CD14-positive monocyte (primary cell): Measurements from ENCODE around the gene ASIC2. TPM values are rescaled to one million over a fixed set of nuclear protein-coding genes. Genes with fewer than 3 reads are reported as not detected.
A peak's percentile ranks its signal among the peaks of the same experiment; 100 is the strongest.

ENCODE experiments used
- DNase-seq, 3 donors: peaks; one replicate each; pipeline ENCODE4 v3.0.0-alpha.2; 2011 to 2022
- H2AFZ ChIP-seq: 2 replicates; pipeline ENCODE4 v1.6.0; 2012; ENCODE audit warnings: mild to moderate bottlenecking, low read depth, low read length, inconsistent platforms; ENCODE audit not compliant: insufficient read depth, poor library complexity, severe bottlenecking
- H3K27ac ChIP-seq, 2 donors: 1 replicate in 1 of 2; 2 replicates in 1 of 2; pipeline ENCODE4 v1.5.1; 2012 to 2013; ENCODE audit warnings: low read length in 2 of 2, control low read depth in 1 of 2, inconsistent platforms in 1 of 2, low read depth in 1 of 2, mild to moderate bottlenecking in 1 of 2
- H3K27me3 ChIP-seq, 2 donors: one replicate each; pipeline versions ENCODE4 v1.6.0 to v1.6.1; 2011 to 2013; ENCODE audit warnings: low read length in 2 of 2; ENCODE audit not compliant: control insufficient read depth in 2 of 2, insufficient read depth in 2 of 2
- H3K36me3 ChIP-seq, 2 donors: replicated peaks in 1 of 2; 1 replicate in 1 of 2; 2 replicates in 1 of 2; pipeline versions ENCODE4 v1.5.1 to v1.6.1; 2012 to 2013; ENCODE audit warnings: low read length in 2 of 2, control low read depth in 1 of 2, inconsistent platforms in 1 of 2, mild to moderate bottlenecking in 1 of 2; ENCODE audit not compliant: insufficient read depth in 2 of 2, control insufficient read depth in 1 of 2
- H3K4me1 ChIP-seq, 2 donors: 1 replicate in 1 of 2; 2 replicates in 1 of 2; pipeline versions ENCODE4 v1.5.1 to v1.6.1; 2012 to 2013; ENCODE audit warnings: low read length in 2 of 2, control low read depth in 1 of 2, inconsistent platforms in 1 of 2, mild to moderate bottlenecking in 1 of 2, moderate library complexity in 1 of 2; ENCODE audit not compliant: insufficient read depth in 2 of 2, control insufficient read depth in 1 of 2
- H3K4me2 ChIP-seq: replicated peaks from 2 replicates; pipeline ENCODE3; 2012; ENCODE audit warnings: low read length, moderate library complexity, mild to moderate bottlenecking; ENCODE audit not compliant: poor library complexity, severe bottlenecking; ENCODE audit errors: extremely low read depth
- H3K4me3 ChIP-seq, 3 experiments: fragments of 200-600 bp in 1 of 3; sonication (generic) in 1 of 3; replicated peaks in 1 of 3; 1 replicate in 2 of 3; 2 replicates in 1 of 3; pipeline ENCODE4 v1.5.1; 2011 to 2013; ENCODE audit warnings: low read length in 3 of 3, mild to moderate bottlenecking in 3 of 3, control low read depth in 2 of 3, low read depth in 2 of 3, inconsistent platforms in 1 of 3, moderate library complexity in 1 of 3
- H3K79me2 ChIP-seq: 2 replicates; pipeline ENCODE4 v1.6.0; 2012; ENCODE audit warnings: mild to moderate bottlenecking, control low read depth, inconsistent platforms, low read length, moderate library complexity; ENCODE audit not compliant: insufficient read depth
- H3K9ac ChIP-seq: 2 replicates; pipeline ENCODE4 v1.6.0; 2017; ENCODE audit warnings: low read length, mild to moderate bottlenecking; ENCODE audit not compliant: insufficient read depth, poor library complexity, severe bottlenecking
- H3K9me3 ChIP-seq, 2 donors: replicated peaks in 1 of 2; 1 replicate in 1 of 2; 2 replicates in 1 of 2; pipeline versions ENCODE4 v1.5.1 to v1.6.1; 2012 to 2013; ENCODE audit warnings: low read length in 2 of 2, control low read depth in 1 of 2; ENCODE audit not compliant: control insufficient read depth in 1 of 2, insufficient read depth in 1 of 2
- H4K20me1 ChIP-seq: 2 replicates; pipeline ENCODE4 v1.6.0; 2012; ENCODE audit warnings: mild to moderate bottlenecking, low read length, control low read depth, moderate library complexity; ENCODE audit not compliant: insufficient read depth
- H3K27ac Mint-ChIP-seq, 7 donors: one replicate each; pipeline ENCODE4 v1.8.0; 2020; ENCODE audit warnings: mild to moderate bottlenecking in 7 of 7, mixed read lengths in 7 of 7, moderate library complexity in 6 of 7, inconsistent platforms in 2 of 7
- H3K27me3 Mint-ChIP-seq, 3 donors: one replicate each; pipeline ENCODE4 v1.8.0; 2021 to 2022; ENCODE audit warnings: low read depth in 3 of 3, mild to moderate bottlenecking in 3 of 3, mixed read lengths in 3 of 3, moderate library complexity in 3 of 3, inconsistent platforms in 1 of 3
- H3K36me3 Mint-ChIP-seq, 2 donors: one replicate each; pipeline ENCODE4 v1.8.0; 2020; ENCODE audit warnings: mixed read lengths in 2 of 2, inconsistent platforms in 1 of 2, mild to moderate bottlenecking in 1 of 2
- H3K4me1 Mint-ChIP-seq: one replicate; pipeline ENCODE4 v1.8.0; 2020; ENCODE audit warnings: mild to moderate bottlenecking, mixed read lengths
- H3K4me3 Mint-ChIP-seq, 2 donors: one replicate each; pipeline ENCODE4 v1.8.0; 2020; ENCODE audit warnings: mild to moderate bottlenecking in 2 of 2, mixed read lengths in 2 of 2, moderate library complexity in 1 of 2
- H3K9me3 Mint-ChIP-seq, 7 donors: one replicate each; pipeline ENCODE4 v1.8.0; 2020 to 2022; ENCODE audit warnings: mixed read lengths in 7 of 7, mild to moderate bottlenecking in 6 of 7, moderate library complexity in 6 of 7, inconsistent platforms in 2 of 7
- CTCF ChIP-seq: fragments of 200-600 bp; IDR thresholded peaks from one replicate; pipeline ENCODE4 v1.8.0; 2022; ENCODE audit warnings: antibody characterized with exemption, mild to moderate bottlenecking
- WGBS: methylation state at CpG from one replicate; pipeline ENCODE4 v1.1.5; 2013; ENCODE audit warnings: missing lambda C conversion rate; ENCODE audit not compliant: insufficient coverage; 5-methylcytosine and 5-hydroxymethylcytosine counted together
- intact Hi-C, 2 donors: fragments of 100-400 bp; cut with micrococcal nuclease; formaldehyde crosslinking; loops; one replicate each; pipeline versions ENCODE4 v1.15.0 to v1.15.1; 2023
- polyA plus RNA-seq, 3 donors: library from polyadenylated mRNA; depleted of rRNA in 1 of 3; unstranded in 2 of 3; stranded (reverse) in 1 of 3; fragments of 300-500 nt in 2 of 3; fragments of >200 nt in 1 of 3; fragmentation: Illumina TruSeq in 2 of 3; gene quantifications; 1 replicate in 2 of 3; 2 replicates in 1 of 3; pipeline ENCODE4 v1.2.3, GENCODE V29; 2012 to 2021

The ASIC2 gene
- polyA plus RNA-seq, 3 donors, result not detected

- Mint-ChIP-seq H3K9me3 (no peaks in the 10 kb centered on the region), H3K27me3 (peaks cover 0 to 10% (median 2%) of the 10 kb centered on the region in 3 donors), H3K4me1 (no peaks in the 10 kb centered on the region), H3K27ac (peak overlapping the region in 1 of 7 donors; percentile 47), H3K4me3 (no peak overlapping the region), H3K36me3 (no peaks in the 10 kb centered on the region)
- intact Hi-C loops, result no loop called here
- H3K9me3 ChIP-seq, result no peaks in the 10 kb centered on the region
- no peak overlapping the region for H3K27ac ChIP-seq
- no peak overlapping the region for H3K9ac ChIP-seq
- DNase-seq, result no peak
- no peak overlapping the region for H2AFZ ChIP-seq
- H3K4me2 ChIP-seq, result no peak overlapping the region
- H3K4me3 ChIP-seq, result no peak overlapping the region
- whole genome bisulfite sequencing, result 65% methylated on average over 6 of the region's 12 CpGs
- TF ChIP-seq CTCF, result no peak
- H3K4me1 ChIP-seq, result no peaks in the 10 kb centered on the region
- H4K20me1 ChIP-seq, result no peaks in the 10 kb centered on the region
- no peaks in the 10 kb centered on the region for H3K27me3 ChIP-seq
- H3K79me2 ChIP-seq, result no peaks in the 10 kb centered on the region
- no peaks in the 10 kb centered on the region for H3K36me3 ChIP-seq
Observed at GRCh38 chr17:33218698-33219601, 74.1 kb downstream of the ASIC2 start.

- Mint-ChIP-seq H3K4me1 (no peaks in the 10 kb centered on the region), H3K36me3 (no peaks in the 10 kb centered on the region), H3K4me3 (no peak overlapping the region), H3K27me3 (peaks cover 2 to 6% (median 3%) of the 10 kb centered on the region in 3 donors), H3K9me3 (no peaks in the 10 kb centered on the region), H3K27ac (no peak overlapping the region)
- H2AFZ ChIP-seq, result no peak overlapping the region
- WGBS, result 91% methylated on average over 7 of the region's 9 CpGs
- H3K9ac ChIP-seq, result no peak overlapping the region
- H3K4me1 ChIP-seq, result no peaks in the 10 kb centered on the region
- no peak for DNase-seq
- H3K9me3 ChIP-seq, result no peaks in the 10 kb centered on the region
- H3K4me2 ChIP-seq, result no peak overlapping the region
- intact Hi-C loops, result no loop called here
- no peaks in the 10 kb centered on the region for H3K36me3 ChIP-seq
- no peaks in the 10 kb centered on the region for H4K20me1 ChIP-seq
- no peak overlapping the region for H3K4me3 ChIP-seq
- no peak overlapping the region for H3K27ac ChIP-seq
- H3K27me3 ChIP-seq, result no peaks in the 10 kb centered on the region
- no peaks in the 10 kb centered on the region for H3K79me2 ChIP-seq
- no peak for TF ChIP-seq CTCF
Observed at GRCh38 chr17:33217891-33218290, 75.2 kb downstream of the ASIC2 start.
